Stimulated activated CD8-positive, alpha-beta memory T cell treated with anti-CD3 and anti-CD28 coated beads, Interleukin-7, amount 100 ng/mL, for 48 hours (primary cell): ENCODE results near the gene STK35.

ENCODE experiments used
- DNase-seq, 2 donors: peaks; one replicate each; pipeline ENCODE4 v3.0.0-alpha.2; 2020; ENCODE audit warnings: low read depth in 1 of 2; ENCODE audit errors: extremely low read depth in 1 of 2

The STK35 gene

GRCh38 chr20:2101057-2101864, at the start of gene STK35:
STK35 (plus strand) TSS chr20:2101827; CDS start chr20:2101882, 55 bp downstream.
- DNase-seq, result peak; percentile 55 to 62

GRCh38 chr20:2051946-2052345, 49.7 kb upstream of the STK35 start:
- DNase-seq, result no peak

- DNase-seq, result no peak
Observed at GRCh38 chr20:2052741-2053140, 48.9 kb upstream of the STK35 start.

DNA sequence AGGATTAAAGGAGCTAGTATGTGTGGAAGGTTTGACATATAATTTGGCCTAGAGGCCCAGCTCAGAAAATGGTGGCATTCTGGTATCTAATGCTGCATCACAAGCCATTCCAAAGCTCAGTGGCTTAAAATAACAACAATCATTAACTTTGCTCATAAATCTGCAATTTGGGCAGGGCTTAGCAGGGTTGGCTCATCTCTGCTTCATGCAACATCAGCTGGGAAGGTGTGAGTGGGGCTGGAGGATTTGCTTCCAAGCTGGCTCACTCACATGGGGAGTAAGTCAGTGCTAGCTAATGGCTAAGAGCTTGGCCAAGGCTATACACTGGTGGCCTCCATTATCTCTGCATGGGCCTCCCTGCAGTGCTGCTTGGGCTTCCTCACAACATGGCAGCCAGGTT, 48.0 kb upstream of the STK35 start:
- DNase-seq, result no peak

GRCh38 chr20:2054911-2055310, 46.7 kb upstream of the STK35 start:
- DNase-seq, result no peak

GRCh38 chr20:2059411-2059810, 42.2 kb upstream of the STK35 start:
- no peak for DNase-seq

GRCh38 chr20:2065099-2065498, 36.5 kb upstream of the STK35 start:
- no peak for DNase-seq

DNA sequence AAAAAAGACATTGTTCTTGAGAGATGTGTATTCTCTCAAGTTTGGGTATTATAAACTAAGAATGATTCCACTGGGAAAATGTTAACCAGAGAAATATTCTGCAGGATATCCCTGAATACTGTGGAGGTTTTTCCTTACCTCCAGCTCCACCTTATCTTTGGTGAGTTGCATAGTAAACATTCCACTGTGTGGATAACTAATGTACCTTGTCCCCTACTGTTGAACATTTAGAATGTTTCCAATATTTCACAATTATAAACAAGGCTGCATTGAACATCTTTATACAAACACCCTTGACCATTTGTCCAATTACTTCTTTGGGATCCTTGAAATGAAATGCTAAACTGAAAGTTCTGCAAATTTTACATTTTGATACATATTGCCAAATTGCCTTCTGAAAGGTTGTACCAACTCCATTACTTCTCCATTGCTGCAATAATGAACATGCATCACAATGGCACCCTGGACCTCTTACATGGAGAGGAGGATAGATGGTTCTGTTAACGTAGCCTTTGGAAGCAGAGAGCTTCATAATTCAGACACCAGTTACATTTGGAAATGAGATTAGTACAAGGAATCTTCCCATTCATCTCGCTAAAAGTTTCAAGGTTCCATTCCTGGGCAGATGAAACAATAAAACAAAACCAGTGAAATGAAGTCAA, 35.0 kb upstream of the STK35 start:
- no peak for DNase-seq

GRCh38 chr20:2080532-2081224, 20.9 kb upstream of the STK35 start:
- DNase-seq, result no peak

DNA sequence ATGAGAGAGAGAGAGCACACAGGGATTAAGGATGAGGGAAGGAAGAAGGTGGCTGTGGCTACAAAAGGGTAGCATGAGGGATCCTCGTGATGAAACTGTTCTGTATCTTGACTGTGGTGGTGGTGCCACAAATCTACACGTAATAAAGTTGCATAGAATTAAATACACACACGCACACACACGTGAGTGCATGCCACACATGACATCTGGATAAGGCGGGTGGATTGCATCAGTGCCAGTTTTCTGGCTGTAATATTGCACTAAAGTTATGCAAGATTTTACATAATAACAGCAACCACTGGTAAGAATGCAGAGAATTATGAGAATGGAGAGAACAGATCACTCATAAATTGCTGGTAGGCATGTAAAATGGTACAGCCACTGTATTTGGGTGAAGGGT, 16.9 kb upstream of the STK35 start:
- no peak for DNase-seq

GRCh38 chr20:2086177-2086979, 15.2 kb upstream of the STK35 start:
- DNase-seq, result no peak

DNA sequence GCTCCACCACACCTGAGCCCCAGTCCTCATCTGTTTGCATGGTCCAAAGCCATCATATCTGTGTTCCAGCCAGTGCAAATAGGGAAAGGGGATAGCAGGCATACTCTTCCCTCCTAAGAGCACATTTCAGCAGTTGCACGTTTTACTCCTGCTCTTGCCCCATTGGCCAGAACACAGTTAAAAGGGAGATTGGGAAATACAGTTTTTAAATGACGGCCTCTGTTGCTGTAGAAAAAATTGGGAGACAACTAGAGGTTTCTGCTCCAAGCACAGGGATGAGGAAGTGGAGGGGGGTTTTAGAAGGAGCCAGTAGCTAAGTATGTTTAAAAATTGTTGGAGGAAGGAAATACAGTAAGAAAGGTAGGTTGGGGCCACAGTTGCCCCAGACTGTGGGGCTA, 14.6 kb upstream of the STK35 start:
- DNase-seq, result no peak

GRCh38 chr20:2088891-2089290, 12.7 kb upstream of the STK35 start:
- no peak for DNase-seq

GRCh38 chr20:2089447-2089846, 12.2 kb upstream of the STK35 start:
- DNase-seq, result no peak

GRCh38 chr20:2093159-2093781, 8.4 kb upstream of the STK35 start:
- peak in 1 of 2 donors; percentile 5 for DNase-seq

DNA sequence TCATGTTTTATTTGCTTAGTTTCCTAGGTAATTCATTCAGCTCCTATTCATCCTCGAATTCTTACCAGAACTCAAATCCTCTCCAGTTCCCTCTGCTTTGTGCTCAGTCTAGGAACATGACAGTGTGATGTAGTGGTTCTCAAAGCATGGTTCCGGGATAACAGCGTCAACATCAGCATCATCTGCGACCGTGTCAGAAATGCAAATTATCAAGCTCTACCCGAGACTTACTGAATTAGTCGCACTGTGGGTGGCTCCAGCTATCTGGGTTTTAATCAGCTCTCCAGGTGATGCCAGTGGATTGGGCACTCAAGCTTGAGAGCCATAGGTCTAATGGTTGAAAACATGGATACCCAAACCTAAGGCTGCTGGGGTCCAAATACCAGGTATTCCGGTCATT, 7.7 kb upstream of the STK35 start:
- DNase-seq, result no peak

DNA sequence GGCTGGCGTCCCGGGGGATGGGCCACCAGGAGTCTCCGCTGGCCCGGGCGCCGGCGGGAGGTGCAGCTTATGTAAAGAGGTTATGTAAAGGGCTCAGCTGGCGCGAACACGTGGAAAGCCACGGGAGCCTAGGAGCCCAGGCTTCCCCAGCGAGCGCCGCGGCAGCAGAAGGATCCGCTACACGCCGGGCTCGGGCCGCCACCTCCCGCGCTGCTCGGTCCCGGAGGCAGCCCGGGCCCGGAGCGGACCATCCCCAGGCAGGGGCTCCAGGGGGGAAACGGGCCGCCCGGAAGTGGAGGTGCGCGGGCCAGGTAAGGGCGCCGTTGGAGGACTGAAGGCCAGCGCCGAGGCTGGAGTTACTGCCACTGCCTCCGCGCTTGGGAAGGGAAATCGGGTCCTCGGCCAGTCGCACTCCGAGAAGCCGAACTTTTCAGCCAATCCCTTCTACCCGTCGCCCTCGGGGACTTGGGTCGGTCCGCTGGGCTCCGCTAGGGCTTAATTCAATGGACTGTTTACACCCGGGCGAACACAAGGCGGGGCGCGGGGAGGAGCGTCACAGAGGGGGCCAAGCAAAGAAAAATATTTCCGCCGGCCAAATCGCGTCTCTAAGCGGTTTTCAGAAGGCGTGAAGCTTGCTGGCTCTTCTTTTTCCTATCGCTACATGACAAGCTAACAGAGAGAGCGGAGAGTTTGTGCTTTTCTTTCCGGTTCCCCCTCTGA, 398 bp downstream of the STK35 start:
- peak; percentile 67 to 81 for DNase-seq

DNA sequence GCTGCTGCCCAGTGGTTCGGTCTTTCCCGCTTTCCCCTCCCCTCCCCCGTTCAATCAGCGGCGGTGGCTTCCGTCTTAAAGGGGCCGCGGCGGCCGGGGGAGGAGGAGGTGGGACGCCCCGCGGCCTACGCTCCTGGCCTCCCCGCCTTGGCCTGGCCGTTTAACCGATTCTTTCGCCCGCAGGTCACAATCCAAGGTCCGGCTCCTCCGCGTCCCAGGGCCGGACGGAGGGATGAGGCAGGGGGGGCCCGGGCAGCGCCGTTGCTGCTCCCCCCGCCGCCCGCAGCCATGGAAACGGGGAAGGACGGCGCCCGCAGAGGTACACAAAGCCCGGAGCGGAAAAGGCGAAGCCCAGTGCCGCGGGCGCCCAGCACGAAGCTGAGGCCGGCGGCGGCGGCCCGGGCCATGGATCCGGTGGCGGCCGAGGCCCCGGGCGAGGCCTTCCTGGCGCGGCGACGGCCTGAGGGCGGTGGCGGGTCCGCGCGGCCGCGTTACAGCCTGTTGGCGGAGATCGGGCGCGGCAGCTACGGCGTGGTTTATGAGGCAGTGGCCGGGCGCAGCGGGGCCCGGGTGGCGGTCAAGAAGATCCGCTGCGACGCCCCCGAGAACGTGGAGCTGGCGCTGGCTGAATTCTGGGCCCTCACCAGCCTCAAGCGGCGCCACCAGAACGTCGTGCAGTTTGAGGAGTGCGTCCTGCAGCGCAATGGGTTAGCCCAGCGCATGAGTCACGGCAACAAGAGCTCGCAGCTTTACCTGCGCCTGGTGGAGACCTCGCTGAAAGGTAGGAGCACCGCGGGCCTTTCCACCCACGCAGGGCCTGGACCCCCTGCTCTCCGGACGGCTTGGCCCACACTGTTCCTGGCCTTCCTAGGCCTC, 1.2 kb downstream of the STK35 start:
- DNase-seq, result peak; percentile 66 to 71
